SU-DHL-6 (cell line): ENCODE results near the gene CYP24A1.

ENCODE experiments used
- H2AFZ ChIP-seq: fragments of 200-600 bp; sonication (generic); 2 replicates; pipeline ENCODE4 v1.6.1; 2014; ENCODE audit warnings: low read depth, mild to moderate bottlenecking, moderate library complexity, mixed read lengths, antibody characterized with exemption, low read length; ENCODE audit not compliant: severe bottlenecking
- H3F3A ChIP-seq: fragments of 200-600 bp; shearing (Covaris generic); 2 replicates; pipeline ENCODE4 v1.6.0; 2016; ENCODE audit warnings: antibody characterized with exemption, mild to moderate bottlenecking; ENCODE audit not compliant: insufficient read depth
- H3K27ac ChIP-seq: fragments of 200-600 bp; sonication (generic); 2 replicates; pipeline ENCODE4 v1.5.1; 2016; ENCODE audit warnings: low read depth, mild to moderate bottlenecking, low read length, moderate library complexity, mixed read lengths
- H3K27me3 ChIP-seq: fragments of 200-600 bp; sonication (generic), shearing (Covaris generic); 2 replicates; pipeline ENCODE4 v1.6.0; 2014; ENCODE audit warnings: mild to moderate bottlenecking, low read length
- H3K36me3 ChIP-seq: fragments of 200-600 bp; sonication (generic); 2 replicates; pipeline ENCODE4 v1.6.1; 2014; ENCODE audit warnings: mild to moderate bottlenecking, low read length, mixed read lengths
- H3K4me2 ChIP-seq: fragments of 300-600, 200-600 bp; shearing (Covaris generic), sonication (generic); 2 replicates; pipeline ENCODE4 v1.6.0; 2014; ENCODE audit warnings: low read length, low read depth, mild to moderate bottlenecking; ENCODE audit not compliant: poor library complexity, severe bottlenecking
- H3K4me3 ChIP-seq: fragments of 200-600 bp; sonication (generic); 2 replicates; pipeline ENCODE4 v1.5.1; 2014; ENCODE audit warnings: antibody characterized with exemption, low read length, mild to moderate bottlenecking, mixed read lengths; ENCODE audit not compliant: insufficient read depth, poor library complexity, severe bottlenecking
- H3K79me2 ChIP-seq: fragments of 200-600 bp; sonication (generic); 2 replicates; pipeline ENCODE4 v1.6.1; 2014; ENCODE audit warnings: mild to moderate bottlenecking, low read length, moderate library complexity; ENCODE audit not compliant: insufficient read depth
- H3K9ac ChIP-seq: fragments of 200-600 bp; sonication (generic); 2 replicates; pipeline ENCODE4 v1.7.0; 2014; ENCODE audit warnings: mild to moderate bottlenecking, low read length
- H3K9me2 ChIP-seq: fragments of 200-600 bp; sonication (generic); replicated peaks from 2 replicates; pipeline ENCODE4 v1.6.1; 2014; ENCODE audit warnings: low read length; ENCODE audit not compliant: insufficient read depth
- H3K9me3 ChIP-seq: fragments of 200-600 bp; sonication (generic); 2 replicates; pipeline ENCODE4 v1.6.1; 2014; ENCODE audit warnings: low read length, mixed read lengths; ENCODE audit not compliant: insufficient read depth
- H4K20me1 ChIP-seq: fragments of 200-600 bp; sonication (generic); 2 replicates; pipeline ENCODE4 v1.6.1; 2014; ENCODE audit warnings: low read depth, mild to moderate bottlenecking, antibody characterized with exemption, low read length, moderate library complexity, mixed read lengths
- EZH2phosphoT487 ChIP-seq: fragments of 200-600 bp; sonication (generic), shearing (Covaris generic); conservative IDR thresholded peaks from 2 replicates; pipeline ENCODE4 v1.6.1; 2018; ENCODE audit warnings: mild to moderate bottlenecking, antibody characterized with exemption, low read length, moderate library complexity, mixed read lengths
- TF ChIP-seq, protein P1 (sequence below): fragments of 200-600 bp; sonication (generic); IDR thresholded peaks from one replicate; pipeline ENCODE4 v1.5.1; 2017; ENCODE audit warnings: antibody characterized with exemption, mild to moderate bottlenecking, low read length, moderate library complexity; ENCODE audit not compliant: insufficient read depth, poor library complexity, severe bottlenecking

The CYP24A1 gene

DNA sequence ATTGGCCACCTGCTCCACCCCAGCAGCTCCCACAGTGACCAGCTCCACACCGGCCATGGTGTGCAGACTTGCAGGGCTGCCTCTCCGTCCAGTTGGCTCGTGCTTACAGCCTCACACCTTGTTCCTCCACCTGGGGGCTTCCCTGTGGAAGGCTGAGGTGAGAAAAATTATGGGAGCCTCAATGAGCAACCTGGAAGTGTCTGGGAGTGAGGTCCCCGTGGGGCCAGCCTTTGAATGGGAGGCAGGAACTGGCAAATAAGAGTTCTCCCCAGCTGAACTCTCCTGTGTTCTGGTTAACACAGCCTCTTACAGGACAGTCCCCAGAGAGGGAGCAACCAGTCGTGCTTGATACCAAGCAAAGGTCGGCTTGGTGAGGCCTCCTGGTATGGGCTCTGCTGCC lies 30.3 kb upstream of the CYP24A1 start:
- Histone ChIP-seq H2AFZ (no peak overlapping the region), H4K20me1 (no peaks in the 10 kb centered on the region), H3F3A (no peaks in the 10 kb centered on the region), H3K27ac (no peak overlapping the region), H3K9ac (no peak overlapping the region), H3K9me3 (no peaks in the 10 kb centered on the region), H3K36me3 (no peaks in the 10 kb centered on the region), H3K9me2 (no peaks in the 10 kb centered on the region), H3K4me2 (no peak overlapping the region), H3K27me3 (no peaks in the 10 kb centered on the region), H3K79me2 (no peaks in the 10 kb centered on the region), H3K4me3 (no peak overlapping the region)
- TF ChIP-seq EZH2phosphoT487: no peak
- TF ChIP-seq, protein P1, sequence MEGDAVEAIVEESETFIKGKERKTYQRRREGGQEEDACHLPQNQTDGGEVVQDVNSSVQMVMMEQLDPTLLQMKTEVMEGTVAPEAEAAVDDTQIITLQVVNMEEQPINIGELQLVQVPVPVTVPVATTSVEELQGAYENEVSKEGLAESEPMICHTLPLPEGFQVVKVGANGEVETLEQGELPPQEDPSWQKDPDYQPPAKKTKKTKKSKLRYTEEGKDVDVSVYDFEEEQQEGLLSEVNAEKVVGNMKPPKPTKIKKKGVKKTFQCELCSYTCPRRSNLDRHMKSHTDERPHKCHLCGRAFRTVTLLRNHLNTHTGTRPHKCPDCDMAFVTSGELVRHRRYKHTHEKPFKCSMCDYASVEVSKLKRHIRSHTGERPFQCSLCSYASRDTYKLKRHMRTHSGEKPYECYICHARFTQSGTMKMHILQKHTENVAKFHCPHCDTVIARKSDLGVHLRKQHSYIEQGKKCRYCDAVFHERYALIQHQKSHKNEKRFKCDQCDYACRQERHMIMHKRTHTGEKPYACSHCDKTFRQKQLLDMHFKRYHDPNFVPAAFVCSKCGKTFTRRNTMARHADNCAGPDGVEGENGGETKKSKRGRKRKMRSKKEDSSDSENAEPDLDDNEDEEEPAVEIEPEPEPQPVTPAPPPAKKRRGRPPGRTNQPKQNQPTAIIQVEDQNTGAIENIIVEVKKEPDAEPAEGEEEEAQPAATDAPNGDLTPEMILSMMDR: no peak

DNA sequence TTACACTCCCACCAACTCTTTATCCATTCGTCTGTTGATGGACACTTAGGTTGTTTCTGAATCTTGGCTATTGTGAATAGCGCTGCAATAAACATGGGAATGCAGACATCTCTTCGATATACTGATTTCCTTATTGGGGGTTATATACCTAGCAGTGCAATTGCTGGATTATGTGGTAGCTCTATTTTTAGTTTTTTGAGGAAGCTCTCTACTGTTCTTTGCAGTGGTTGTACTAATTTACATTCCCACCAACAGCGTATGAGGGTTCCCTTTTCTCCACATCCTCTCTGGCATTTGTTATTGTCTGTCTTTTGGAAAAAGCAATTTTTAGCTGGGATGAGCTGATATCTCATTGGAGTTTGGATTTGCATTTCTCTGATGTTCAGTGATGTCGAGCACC lies 29.5 kb upstream of the CYP24A1 start:
- H3K27ac ChIP-seq: no peak overlapping the region
- H4K20me1 ChIP-seq: no peaks in the 10 kb centered on the region
- H3F3A ChIP-seq: no peaks in the 10 kb centered on the region
- H3K79me2 ChIP-seq: no peaks in the 10 kb centered on the region
- no peaks in the 10 kb centered on the region for H3K36me3 ChIP-seq
- no peaks in the 10 kb centered on the region for H3K27me3 ChIP-seq
- no peaks in the 10 kb centered on the region for H3K9me3 ChIP-seq
- H3K9ac ChIP-seq: no peak overlapping the region
- no peak overlapping the region for H3K4me2 ChIP-seq
- H3K4me3 ChIP-seq: no peak overlapping the region
- TF ChIP-seq, protein P1: no peak
- H3K9me2 ChIP-seq: no peaks in the 10 kb centered on the region
- H2AFZ ChIP-seq: no peak overlapping the region

DNA sequence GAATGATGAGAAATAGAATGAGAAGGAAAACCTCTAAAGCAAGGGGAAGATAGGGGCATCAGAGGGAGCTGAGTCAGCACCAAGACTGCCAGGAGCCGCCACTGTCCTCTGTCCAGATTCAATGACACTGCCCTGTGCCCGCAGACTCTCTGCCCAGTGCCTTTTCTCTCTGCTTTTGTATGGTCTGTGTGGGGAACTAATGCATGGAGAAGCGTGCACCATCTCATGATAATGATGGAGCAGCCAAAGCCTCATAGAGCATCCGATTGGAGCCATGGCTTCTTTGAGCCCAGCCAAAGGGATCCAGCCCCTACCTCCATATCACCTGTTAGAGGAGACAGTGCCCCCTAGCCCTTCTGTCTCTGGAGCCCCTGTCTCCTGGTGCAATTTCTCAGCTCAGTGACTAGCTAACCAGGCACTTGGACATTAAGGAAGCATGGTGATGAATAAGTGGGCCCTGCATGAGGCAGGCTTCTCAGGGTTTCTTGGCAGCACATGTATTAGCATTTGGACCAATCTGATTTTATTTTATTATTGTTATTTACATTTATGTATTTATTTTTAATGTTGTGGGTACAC lies 27.6 kb upstream of the CYP24A1 start:
- Histone ChIP-seq H3K27ac (no peak overlapping the region), H3K27me3 (no peaks in the 10 kb centered on the region), H2AFZ (no peak overlapping the region), H3K4me2 (no peak overlapping the region), H3K9me2 (no peaks in the 10 kb centered on the region), H3K9me3 (no peaks in the 10 kb centered on the region), H4K20me1 (no peaks in the 10 kb centered on the region), H3K36me3 (no peaks in the 10 kb centered on the region), H3K79me2 (no peaks in the 10 kb centered on the region), H3F3A (no peaks in the 10 kb centered on the region), H3K4me3 (no peak overlapping the region), H3K9ac (no peak overlapping the region)
- TF ChIP-seq, protein P1: no peak
- no peak for TF ChIP-seq EZH2phosphoT487
